HUDEP-2 (cell line): Measurements from ENCODE around the gene LRRFIP1.
"Not testable (repeated sequence)": the region's sequence is repeated elsewhere in the genome, so short reads cannot be mapped to it uniquely, and the experiment has no call there.

ENCODE experiments used
- DNase-seq, 76 experiments: peaks; one replicate each; lab custom pipeline; 2025; ENCODE audit not compliant: unreplicated experiment in 76 of 76; lab: John Stamatoyannopoulos, UW

Gene LRRFIP1

DNA sequence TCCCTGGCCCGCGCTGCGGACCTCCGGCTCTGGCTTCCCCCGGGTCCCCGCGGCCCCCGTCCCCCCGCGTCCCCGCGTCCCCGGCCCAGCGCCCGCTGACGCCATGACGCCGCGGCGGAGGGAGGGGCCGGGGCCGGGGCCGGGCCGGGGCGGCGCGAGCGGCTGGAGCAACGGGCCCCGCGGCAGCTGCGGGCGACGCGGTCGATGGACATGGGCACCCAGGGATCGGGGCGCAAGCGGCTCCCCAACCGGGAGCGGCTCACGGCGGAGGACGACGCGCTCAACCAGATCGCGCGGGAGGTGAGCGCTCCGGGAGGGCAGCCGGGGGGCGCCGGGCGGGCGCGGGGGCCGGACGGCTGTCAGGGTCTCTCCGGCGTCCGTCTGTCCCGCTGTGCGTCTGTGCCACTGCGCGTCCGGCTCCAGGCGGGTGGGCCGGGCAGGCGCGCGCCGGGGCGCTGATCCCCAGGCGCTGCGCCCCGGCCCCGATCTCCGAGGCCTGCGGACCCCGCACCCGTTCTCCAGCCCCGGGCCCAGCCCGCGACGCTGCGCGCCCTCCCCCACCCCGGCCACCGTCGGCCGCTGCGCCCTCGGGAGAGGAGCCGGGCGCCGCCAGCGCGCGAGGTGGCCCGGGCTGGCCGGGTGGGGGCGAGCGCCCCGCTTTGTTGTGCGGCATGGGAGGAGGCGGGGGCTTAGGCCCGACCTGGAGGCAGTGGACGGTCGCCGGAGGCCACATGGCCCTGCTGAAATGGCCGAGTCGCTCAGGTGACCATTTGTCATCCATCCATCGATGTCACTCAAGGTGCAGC lies at the start of gene LRRFIP1:
LRRFIP1 (plus strand) TSS at position 147 of the 806 bp plus-strand sequence; CDS start at position 205, 58 bp downstream.
- no peak for DNase-seq

DNA sequence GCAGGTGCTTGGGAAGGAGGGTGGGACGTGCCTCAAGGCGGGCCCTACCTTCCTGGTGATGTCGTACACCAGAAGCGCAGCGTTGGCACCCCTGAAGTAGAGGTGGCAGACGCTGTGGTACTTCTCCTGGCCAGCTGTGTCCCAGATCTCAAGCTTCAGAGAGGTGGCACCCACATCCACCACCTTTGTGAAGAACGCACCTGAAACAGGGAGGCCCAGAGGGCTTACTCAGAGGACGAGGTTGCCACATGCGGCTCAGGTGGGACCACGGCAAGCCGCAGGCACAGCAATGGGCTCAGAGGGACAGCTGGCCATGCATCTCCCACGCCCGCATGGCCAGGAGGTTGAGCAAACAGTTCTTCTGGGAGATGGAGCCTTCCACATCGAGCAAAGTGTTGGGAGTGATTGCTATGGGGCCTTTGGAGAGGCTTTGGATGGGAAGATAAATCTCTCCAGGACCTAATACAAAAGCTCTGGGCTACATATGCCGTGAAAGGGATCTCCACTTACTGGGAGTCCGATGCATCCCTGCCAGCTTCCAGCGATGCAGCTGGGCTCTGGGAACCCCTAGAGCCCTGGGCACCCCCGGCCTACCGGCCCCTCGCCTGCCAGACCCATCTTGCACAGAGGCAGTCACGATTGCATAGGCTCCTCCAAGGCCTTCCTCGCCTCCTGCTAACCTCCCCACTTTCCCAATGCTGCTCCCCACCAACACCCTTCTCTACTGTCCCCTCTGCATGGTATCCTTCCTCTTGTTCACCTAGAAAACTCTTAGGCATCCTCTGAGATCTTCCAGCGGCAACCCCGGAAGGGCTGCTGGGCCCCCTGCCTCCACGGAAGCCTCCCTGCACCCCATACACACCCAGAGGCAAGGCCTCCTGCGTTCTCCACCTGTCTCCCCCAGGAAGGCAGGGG lies 49.2 kb upstream of the LRRFIP1 start:
- no peak for DNase-seq

GRCh38 chr2:237581326-237581725 lies 46.1 kb upstream of the LRRFIP1 start:
- no peak for DNase-seq

DNA sequence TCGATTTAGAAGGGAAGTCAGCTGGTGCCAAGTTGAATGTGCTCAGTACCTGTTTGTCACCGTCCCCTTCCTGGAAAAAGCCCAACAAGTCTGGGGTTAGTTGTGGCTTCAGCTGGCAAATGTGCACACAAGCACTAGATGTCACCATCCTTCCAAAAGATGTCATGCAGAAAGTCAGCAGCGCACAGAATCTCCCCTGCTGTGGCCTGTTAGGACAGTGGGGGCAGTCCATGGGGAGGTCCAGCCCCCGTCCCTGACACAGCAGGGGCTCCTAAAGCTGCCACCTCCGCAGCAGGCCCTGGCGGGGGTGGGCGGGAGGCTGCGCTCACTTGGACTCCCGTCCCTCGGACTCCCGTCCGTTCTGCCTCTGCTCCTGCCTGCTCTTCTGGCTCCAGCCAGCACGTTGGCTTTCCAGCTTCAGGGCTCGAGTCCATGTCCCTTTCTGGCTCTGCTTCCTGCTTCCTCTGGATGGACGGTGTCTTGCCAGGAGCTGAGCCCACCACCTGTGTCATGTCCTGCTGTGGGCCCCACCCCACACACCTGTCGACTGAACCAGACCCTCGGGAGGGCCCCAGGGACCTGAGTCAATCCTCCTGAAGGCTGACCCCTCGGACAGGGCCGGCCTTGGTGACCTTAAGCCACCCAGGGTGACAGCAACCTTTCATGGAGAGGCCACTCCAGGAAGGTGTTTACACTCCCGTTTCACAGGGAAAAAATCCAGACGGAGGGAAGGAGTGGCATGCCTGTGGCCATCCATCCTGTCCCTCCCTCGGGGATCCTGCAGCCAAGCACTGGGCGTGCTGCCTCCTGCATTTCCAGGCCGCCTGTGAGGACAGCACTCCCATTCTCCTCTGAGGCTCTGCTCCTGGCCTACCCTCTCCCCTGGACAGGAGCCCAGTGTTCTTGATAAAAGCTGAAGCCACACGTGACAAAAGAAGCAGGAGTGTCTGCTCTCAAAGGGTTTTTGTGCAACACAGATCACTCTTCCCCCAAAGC lies 45.3 kb upstream of the LRRFIP1 start:
- peak in 3 of 76 experiments; percentile 8 to 32 (median 26) for DNase-seq

GRCh38 chr2:237583385-237584295 lies 43.7 kb upstream of the LRRFIP1 start:
- no peak for DNase-seq

DNA sequence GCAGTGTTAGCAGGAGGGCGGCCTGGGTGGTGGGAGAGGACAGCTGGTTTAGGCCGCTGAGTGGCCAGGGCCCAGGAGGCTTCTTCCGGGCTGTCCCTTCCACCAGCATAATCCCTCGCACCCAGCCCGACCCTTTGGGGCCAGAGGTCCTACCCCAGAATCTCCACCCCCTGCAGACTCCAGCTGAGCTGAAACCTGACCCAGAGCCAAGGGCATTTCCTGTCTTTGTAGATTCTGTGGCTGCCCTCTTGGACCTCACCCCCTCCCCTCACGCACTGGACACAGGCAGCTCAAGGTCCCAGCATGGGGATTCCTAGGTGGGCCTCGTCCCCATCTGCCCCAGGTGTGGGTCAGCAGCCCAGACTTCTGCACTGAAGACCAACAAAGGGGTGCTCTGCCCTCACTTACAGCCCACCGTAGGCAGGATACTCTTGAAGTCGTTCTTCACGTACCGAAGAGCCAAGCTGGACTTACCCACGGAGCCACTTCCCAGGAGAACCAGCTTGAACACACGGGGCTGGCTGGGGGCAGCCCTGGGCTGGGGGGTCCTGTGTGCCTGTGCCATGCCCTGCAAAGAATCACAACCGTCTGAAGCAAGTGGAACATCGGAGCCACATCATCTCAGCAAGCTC lies 41.7 kb upstream of the LRRFIP1 start:
- DNase-seq = no peak

GRCh38 chr2:237588044-237588696 lies 39.2 kb upstream of the LRRFIP1 start:
- DNase-seq = no peak

DNA sequence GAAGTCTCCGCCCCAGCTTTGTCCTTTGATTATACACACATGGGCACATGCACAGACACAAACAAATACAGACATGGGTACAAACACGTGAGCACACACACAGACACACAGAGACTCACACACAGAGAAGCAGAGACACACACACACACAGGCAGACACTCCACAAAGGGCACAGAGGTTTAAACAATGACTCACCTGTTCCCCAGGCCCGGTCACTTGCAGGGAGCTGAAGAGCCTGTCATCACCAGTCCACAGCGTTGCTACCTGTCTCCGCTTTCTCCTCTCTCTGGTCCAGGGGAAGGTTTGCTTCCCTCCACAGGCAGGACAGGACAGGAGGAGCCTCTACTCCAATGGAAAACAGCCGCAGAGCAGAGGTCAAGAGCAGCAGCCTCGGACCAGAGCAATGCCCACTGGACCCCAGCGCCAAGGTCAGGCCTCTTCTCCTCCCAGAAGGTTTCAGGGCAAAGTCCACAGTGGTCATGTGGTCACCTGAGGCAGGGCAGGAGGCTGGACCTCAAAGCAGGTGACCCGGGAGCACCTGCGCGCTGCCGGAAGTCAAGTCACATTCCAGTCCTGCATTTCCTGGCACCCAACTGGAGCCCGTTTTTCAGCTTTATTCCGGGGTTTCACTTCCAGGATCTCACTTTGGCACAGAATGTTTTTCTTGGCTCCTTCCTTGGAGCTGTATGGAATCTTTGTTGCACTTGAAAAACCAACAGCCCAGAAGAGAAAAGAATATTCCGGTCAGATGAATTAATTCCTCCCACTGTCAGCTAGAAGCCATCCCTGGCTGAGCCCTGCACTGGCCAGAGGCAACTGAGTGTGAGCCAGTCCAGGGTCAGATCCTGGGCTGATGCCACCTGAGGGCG lies 36.9 kb upstream of the LRRFIP1 start, which contains the start of gene RAB17:
RAB17 (minus strand) TSS at position 463 of the 869 bp plus-strand sequence. CDS start 4,580 bp downstream, outside the sequence.
- DNase-seq = no peak

GRCh38 chr2:237591141-237591881 lies 36.1 kb upstream of the LRRFIP1 start:
- DNase-seq = no peak

- DNase-seq = no peak
These were observed 34.9 kb upstream of the LRRFIP1 start for GRCh38 chr2:237592425-237592980.

DNA sequence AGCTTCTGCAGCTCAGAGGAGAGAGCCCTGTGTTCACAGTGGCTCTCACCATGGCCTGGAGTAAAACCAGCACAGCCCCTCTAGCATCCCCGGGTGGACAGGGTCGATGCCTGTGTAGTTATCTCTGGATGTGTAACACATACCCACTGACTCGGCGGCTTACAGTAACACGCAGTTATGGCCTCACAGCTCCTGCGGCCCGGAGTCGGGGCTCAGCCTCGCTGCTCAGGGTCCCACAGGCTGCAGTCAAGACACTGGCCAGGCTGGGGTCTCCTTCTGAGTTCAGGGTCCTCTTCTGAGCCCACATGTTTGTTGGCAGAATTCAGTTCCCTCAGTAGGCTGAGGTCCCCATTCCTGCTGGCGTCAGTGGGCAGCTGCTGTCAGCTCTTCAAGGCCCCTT lies 34.4 kb upstream of the LRRFIP1 start:
- no peak for DNase-seq

DNA sequence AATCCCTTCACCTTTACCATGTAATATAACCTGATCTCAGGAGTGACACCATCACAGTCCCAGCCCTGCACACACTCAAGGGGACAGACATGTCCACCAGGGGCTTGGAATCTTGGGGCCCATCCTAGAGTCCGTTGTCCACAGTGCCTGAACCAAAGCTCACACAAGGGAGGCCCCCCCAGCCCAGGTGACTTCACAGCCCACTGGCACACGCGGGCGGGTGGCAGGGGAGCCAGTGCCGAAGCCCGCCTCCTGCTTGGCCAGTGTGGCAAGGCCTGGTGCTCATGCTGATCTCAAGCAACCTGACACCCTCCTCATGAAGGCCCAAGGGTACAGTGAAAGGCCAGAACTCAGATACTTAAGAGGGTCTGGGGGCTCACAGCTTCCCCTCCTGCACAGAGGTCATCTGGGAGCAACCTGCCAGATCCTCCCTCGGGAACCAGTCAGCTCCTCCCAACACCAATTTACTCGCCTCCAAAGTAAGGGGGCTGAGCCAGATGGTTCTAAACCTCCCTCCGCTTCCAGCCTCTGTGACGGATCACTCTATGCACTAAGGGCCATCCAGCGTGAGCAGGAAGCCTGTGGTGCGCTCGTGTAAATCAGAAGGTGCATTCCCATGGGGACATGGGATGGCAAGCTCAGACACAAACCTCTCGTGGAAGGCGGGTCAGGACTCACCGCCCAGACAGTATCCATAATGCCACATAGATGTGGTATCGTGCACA lies 33.6 kb upstream of the LRRFIP1 start:
- DNase-seq = no peak

DNA sequence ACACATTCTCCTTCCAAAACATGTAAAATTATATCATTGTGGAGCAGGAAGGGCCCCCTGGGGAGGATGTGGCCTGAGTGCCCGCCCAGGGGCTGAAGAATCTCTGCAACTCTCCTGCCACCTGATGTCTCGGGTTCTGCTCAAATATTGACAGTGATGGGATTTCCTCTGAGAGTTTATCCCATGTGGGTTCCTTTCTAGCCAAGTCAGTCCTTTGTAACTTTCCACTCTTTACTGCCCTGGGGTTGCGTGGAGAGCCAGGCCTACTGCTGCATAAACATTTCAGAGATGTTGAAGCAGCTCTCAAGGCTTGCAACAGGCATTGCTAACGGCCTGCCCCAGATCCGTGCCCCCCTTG lies 32.9 kb upstream of the LRRFIP1 start:
- DNase-seq = no peak

GRCh38 chr2:237595829-237596519 lies 31.4 kb upstream of the LRRFIP1 start:
- not testable (repeated sequence) for DNase-seq

DNA sequence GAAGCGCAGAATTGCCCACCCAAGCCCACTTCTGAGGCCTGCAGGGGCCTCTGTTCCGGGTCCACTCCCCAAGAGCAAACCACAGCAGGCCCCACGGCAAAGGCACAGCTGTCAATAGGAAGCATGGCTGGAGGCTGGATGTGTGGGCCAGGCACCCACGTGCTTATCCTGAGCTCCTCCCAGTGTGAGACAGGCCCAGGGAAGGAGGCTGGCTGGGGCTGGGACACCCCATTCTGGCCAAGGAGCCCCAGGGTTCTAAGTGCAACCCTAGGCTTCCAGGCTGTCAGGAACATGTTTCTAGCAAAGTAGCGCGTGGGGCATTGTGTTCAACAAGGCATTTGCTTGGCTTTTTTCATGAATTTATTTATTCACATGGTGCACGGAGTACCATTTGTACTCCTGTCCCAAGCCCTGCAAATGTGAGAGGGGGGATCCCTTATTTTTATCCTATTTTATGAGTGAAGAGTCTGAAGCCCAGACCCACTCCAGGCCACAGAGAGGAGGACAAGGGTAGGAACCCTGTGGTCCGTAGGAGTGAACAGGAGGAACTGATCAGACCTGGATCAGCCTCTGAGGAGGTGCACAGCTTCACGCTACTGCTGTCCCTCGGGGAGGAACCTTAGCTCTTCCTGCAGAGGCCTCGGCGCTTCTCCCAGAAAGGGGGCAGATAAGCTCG lies 30.7 kb upstream of the LRRFIP1 start:
- DNase-seq = no peak
